OCI-LY7 (cell line): ENCODE results near the gene SLC45A3.

Experiments
- CTCF ChIP-seq: fragments of 200-600 bp; sonication (generic); conservative IDR thresholded peaks from 2 replicates; pipeline ENCODE4 v1.5.1; 2014; ENCODE audit warnings: mild to moderate bottlenecking, antibody characterized with exemption, low read length, moderate library complexity, mixed read lengths
- EZH2phosphoT487 ChIP-seq: fragments of 200-600 bp; sonication (generic); IDR thresholded peaks from 2 replicates; pipeline ENCODE4 v1.6.1; 2018; ENCODE audit warnings: low read depth, borderline replicate concordance, mild to moderate bottlenecking, mixed run types, antibody characterized with exemption, low read length, moderate library complexity, mixed read lengths

GRCh38 chr1:205706601-205707502 lies 26.5 kb upstream of the SLC45A3 start:
- no peak for TF ChIP-seq CTCF
- TF ChIP-seq EZH2phosphoT487, result no peak
